ELF-1 (cell line): ENCODE results near the gene PGAP3.

Experiments
- DNase-seq: peaks from one replicate; pipeline ENCODE4 v3.0.0-alpha.2; 2016; ENCODE audit warnings: low read depth, low spot score

Gene PGAP3

GRCh38 chr17:39624313-39624712 is 63.5 kb downstream of the PGAP3 start:
- no peak for DNase-seq

DNA sequence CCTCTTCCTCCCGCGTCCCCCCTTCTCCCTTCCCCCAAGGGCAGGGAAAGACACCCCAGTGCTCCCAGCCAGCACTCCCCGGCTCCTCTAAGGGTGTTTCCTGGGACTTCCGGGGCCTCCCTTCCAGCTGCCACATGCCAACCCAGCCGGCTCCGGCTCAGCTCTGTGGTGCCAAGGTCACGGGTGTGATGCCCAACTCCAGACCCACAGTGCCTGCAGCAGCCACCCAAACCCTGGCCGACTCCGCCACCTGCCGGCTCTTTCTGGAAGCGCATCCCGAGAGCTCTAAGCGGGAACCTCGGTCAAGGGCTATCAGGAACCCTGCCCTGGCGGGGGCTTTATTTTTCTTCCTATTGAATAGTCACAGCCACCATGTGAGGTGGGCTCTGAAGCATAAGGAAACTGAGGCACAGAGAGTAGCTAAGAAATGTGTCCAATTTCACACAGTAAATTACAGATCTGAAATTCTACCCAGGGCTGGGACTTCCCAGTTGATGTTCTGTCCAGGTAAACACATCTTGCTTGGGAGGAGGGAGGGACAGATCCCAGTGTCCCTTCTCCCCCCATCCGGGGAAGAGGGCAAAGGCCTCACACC is 64.4 kb downstream of the PGAP3 start:
- DNase-seq, result peak; percentile 85

DNA sequence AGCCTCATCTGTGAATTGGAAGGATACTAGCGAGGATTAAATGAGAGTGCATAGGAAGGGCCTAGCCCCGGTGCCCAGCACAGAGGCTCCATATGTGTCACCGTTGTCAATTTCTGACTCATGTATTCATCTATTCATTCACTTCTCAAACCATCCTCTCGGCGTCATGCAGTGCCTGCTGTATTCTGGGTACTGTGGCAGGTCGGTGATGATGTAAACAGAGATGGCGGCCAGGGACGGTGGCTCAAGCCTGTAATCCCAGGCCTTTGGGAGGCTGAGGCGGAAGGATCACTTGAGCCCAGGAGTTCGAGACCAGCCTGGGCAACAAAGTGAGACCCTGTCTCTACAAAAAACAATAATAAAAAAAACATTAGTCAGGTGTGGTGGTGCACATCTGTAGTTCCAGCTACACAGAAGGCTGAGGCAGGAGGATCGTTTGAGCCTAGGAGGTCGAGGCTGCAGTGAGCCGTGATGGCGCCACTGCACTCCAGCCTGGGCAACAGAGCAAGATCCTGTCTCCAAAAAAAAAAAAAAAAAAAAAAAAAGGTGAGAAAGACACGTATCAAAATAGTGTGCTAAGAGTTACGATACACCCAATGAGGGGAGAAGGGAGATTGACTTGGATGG is 65.4 kb downstream of the PGAP3 start:
- DNase-seq, result no peak

DNA sequence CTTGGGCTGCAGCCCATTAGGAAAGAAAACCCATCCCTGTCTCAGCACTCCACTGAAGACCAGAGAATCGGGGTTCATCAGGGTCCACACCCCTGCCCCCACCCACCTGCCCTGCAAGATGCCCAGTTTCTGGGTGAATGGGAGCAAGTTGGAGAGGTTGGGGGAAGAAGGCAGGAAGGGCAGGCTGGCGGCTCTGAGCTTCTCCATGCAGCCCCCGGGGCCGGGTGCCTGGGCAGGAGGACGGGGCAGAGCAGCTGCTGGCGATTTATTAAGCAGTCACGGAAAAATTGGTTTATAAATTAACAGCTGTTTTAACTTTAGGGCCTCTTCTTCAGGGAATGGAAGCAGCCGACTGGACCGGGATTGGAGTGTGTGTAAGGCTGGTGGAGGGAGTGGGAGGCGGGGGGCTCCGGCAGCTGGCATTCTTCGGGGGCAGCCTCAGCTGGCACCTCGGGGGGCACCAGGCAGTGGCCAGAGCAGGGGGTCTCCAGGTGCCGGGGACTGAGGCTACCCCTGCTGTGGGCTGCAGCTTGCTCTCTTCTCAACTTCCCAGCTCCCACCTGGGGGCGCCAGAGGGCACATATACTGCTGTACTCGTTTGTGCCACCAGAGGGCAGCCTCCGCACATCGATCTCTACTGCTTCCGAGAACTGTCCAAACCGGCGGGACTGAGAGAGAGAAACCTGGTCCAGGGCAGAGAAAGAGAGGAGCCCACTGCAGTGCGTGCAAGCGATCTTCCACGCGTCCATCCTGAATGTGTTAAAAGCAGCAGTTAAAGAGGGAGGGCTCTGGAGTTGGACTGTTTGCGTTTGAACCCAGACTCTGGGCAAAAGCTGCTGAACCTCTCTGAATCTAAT is 66.1 kb downstream of the PGAP3 start:
- DNase-seq, result peak; percentile 96
